Heart left ventricle (tissue), 13 donors: ENCODE data around the gene THPO.

Experiments used
- CTCF ChIP-seq, 12 donors: fragments of 200-600 bp; sonication (generic) in 4 of 12; IDR thresholded peaks; one replicate each; pipeline versions ENCODE4 v1.5.0 to v1.8.0; 2018 to 2022; ENCODE audit warnings: antibody characterized with exemption in 12 of 12, mild to moderate bottlenecking in 5 of 12
- POLR2A ChIP-seq, 2 donors: fragments of 450-650 bp; IDR thresholded peaks; one replicate each; pipeline ENCODE4 v1.6.1; 2017; ENCODE audit warnings: antibody characterized with exemption in 2 of 2, mild to moderate bottlenecking in 2 of 2, moderate library complexity in 2 of 2
- donor health status: ischemic (EF 13 %, LVEDD 7.1; RV severe dilation, severe dysfunction).
- donor health status: DM: no; HTN: yes; CAD: no.
- donor health status: DM: no; HTN: no; CAD: no.
- donor health status: ischemic (EF 25% LVEDD 6.9; RV normal size, moderate dysfunction).
- donor health status: ischemic (EF 25% LVEDD 5.7; RV mildly dilated, moderate dysfunction).
- donor health status: ischemic (EF 35%, LVEDD 5.7; RV mildly dilated, moderate dysfunction).
- donor health status: nonischemic (EF 11% LVEDD 7.7; RV severe dilation, severe dysfunction).
- donor health status: DM: yes; HTN: yes; CAD: no.
- donor health status: PGD.
- donor health status: ischemic (EF 29% LVEDD 5.4; RV normal size, mild dysfunction).
- donor health status: nonischemic (EF 23%, LVEDD 6.1; RV moderate dilation, normal function).

- TF ChIP-seq CTCF (IDR thresholded peaks at IDR 0.05) (peak in 8 of 12 donors; percentile 6 to 44 (median 26)), POLR2A (IDR thresholded peaks at IDR 0.05) (peak in 1 of 2 donors; percentile 44)
Observed at GRCh38 chr3:184338511-184338945, 39.5 kb downstream of the THPO start.
